HG03039 (cell line): ENCODE results near the gene CD300E.
"Not testable (repeated sequence)": the region's sequence is repeated elsewhere in the genome, so short reads cannot be mapped to it uniquely, and the experiment has no call there.

ENCODE experiments used
- ATAC-seq: cut with Tn5 transposase; IDR thresholded peaks from one replicate; pipeline ENCODE4 v1.9.1; 2021; ENCODE audit warnings: mild to moderate bottlenecking, moderate library complexity; ENCODE audit not compliant: unreplicated experiment

Gene CD300E

GRCh38 chr17:74601944-74602572 lies 21.5 kb downstream of the CD300E start:
- no peak for ATAC-seq

GRCh38 chr17:74599448-74599939 lies 24.0 kb downstream of the CD300E start:
- ATAC-seq = no peak

DNA sequence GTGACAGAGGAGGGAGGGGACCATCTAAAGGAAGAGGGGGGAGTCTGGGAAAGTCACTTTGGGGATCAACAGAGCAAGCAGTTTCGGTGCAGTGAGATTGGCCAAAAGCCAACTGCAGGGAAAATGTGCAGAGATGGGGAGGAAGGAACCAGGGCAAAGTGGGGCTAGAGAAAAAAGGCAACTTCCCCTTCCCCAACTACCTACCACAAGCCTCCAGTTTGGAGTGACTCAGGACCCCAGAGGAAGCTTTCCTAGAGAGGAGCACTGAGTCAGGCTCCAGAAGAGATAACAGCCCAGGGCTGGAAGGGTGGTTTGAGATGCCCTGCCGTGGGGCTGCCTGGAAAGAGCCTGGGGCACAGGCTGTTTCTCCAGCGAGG lies 24.5 kb downstream of the CD300E start:
- no peak for ATAC-seq

DNA sequence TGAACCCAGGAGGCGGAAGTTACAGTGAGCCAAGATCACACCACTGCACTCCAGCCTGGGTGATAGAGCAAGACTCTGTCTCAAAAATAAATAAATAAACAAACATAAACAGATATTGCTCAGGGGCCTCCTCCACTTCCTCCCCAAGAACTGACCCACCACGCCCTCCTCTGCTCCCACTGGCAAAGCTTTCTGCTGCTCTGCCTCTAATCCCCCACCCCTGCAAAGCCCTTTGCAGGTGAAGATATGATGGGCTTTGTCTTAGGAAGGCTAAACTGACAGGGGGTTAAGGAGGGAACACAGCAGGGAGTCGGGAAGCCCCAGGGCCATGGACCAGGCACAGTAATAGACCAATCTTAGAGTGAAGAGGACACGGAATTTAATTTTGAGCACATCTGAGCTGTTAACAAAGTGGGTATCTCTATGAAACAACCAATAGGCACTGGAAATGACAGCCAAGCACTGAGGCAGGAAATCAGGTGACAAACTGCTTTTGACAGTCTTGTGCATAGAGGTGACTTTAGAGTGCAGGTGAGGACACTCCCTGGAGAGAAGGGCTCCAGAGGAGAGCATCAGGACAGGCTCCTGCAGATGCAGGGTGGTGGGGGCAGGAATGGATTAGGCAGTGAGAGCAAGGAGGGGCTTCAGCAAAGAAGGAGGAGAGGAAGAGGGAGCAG lies 25.1 kb downstream of the CD300E start:
- no peak for ATAC-seq

DNA sequence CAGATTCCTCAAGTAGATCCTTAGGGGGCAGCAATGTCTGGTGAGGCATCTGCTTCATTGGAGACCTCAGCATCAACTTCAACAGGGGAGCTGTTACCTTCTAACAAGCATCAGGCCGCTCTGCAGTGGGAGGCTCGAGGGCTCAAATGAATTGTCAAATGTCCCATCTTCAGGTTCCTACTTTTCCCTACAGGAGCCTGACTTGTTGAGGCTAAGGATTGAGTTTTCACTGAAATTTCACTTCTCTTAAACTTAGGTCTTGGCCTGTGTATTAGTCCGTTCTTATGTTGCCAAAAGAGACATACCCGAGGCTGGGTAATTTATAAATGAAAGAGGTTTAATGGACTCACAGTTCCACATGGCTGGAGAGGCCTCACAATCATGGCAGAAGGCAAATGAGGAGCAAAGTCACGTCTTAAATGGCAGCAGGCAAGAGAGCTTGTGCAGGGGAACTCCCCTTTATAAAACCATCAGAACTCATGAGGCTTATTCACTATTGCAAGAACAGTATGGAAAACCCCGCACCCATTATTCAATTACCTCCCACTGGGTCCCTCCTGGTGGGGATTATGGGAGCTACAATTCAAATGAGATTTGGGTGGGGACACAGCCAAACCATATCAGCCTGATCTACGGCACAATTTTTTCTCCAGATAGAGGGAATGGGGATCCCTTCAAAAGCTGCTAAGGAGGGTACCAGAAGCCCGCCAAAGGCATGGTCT lies 26.3 kb downstream of the CD300E start:
- ATAC-seq = no peak

GRCh38 chr17:74595037-74595750 lies 28.3 kb downstream of the CD300E start:
- ATAC-seq = no peak

GRCh38 chr17:74592087-74592990 lies 31.2 kb downstream of the CD300E start, which contains the start of gene CD300LD:
TSS of gene CD300LD (minus strand) at chr17:74592283. CDS start at chr17:74592202, 81 bp downstream.
- no peak for ATAC-seq

DNA sequence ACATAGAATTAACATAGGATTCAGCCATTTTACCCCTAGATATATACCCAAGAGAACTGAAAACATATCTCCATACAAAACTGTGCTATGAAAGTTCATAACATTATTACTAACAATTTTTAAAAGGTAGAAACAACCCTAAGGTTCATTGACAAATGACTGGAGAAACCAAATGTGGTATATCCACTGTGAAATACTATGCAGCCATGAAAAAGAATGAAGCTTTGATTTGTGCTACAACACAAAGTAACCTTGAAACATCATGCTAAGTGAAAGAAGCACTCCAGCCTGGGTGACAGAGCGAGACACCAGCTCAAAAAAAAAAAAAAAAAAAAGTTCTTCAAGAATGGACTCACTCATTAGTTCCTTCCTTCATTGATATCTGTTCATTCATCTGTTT lies 32.0 kb downstream of the CD300E start:
- no peak for ATAC-seq

- ATAC-seq = no peak
Observed at GRCh38 chr17:74585711-74586110, 37.8 kb downstream of the CD300E start.

- no peak for ATAC-seq
Observed at GRCh38 chr17:74584292-74585060, 39.1 kb downstream of the CD300E start.

GRCh38 chr17:74582633-74583032 lies 40.9 kb downstream of the CD300E start:
- no peak for ATAC-seq

DNA sequence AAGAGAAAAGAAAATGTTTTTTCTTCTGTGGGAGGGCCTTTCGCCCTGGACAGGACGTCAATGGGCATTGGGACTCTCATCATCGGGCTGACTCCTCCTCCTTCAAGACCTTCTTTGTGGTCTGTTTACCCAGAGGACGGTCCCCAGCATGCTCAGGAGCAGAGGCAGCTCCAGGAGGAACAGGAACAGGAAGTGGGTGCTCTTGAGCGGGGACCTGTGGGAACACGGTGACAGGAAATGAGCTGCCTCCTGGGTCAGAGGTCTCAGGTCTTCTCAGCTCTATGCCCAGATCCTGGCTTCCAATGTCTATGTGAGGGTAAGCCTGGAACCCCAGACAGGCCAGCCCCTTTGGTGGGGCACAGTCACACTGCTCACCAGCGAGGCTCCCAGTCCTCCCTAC lies 43.6 kb downstream of the CD300E start:
- ATAC-seq = no peak

DNA sequence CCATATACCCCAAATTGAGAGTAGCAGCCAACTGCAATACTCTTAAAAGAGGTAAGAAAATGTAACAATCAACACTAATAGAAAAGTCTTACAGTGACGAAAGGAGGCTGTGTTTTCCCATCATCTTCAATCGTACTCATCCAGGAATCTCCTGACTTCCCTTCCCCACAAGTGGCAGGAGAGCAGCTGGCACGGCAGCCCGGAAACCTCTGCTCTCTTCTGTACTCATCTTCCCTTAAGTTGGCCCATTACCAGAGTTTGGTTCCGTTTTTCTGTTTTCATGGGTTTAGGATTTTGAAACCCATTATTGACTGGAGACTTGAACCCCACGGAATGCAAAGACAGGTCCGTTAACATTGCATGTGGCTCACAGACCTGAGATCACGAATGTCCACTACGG lies 44.6 kb downstream of the CD300E start:
- no peak for ATAC-seq

DNA sequence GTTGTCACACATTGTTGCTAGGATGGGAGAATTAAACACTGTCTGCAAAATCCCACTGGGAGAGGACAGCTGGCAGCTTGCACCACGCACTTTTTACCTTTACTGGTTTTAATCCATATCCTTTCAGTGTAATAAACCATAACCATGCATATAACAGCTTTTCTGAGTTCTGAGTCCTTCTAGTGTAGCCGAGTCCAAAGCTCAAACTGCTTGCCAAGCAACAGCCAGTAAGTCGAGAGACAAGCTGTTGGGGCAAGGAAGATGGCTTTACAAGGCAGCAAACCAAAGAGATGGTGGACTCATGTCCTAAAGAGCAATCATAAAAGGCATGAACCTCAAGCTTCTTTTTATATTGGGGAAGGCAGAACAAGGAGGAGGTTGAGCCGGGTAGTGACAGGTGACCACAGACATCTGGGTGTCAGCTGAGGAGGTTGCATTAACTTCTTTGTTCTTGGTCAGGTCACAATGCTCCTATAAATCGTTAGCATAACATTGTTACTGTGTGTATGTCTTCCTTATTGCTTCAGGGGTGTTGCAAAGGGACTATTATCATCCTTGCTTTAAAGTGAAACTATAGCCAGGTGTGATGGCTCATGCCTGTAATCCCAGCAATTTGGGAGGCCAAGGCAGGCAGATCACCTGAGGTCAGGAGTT lies 48.9 kb downstream of the CD300E start:
- ATAC-seq = no peak

DNA sequence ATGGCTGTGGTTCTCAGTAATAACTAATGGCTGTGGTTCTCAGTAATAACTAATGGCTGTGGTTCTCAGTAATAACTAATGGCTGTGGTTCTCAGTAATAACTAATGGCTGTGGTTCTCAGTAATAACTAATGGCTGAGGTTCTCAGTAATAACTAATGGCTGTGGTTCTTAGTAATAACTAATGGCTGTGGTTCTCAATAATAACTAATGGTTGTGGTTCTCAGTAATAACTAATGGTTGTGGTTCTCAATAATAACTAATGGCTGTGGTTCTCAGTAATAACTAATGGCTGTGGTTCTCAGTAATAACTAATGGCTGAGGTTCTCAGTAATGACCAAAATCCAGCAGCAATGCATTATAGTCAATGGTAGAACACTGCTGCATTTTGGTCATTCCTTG lies 49.9 kb downstream of the CD300E start:
- ATAC-seq = not testable (repeated sequence)

DNA sequence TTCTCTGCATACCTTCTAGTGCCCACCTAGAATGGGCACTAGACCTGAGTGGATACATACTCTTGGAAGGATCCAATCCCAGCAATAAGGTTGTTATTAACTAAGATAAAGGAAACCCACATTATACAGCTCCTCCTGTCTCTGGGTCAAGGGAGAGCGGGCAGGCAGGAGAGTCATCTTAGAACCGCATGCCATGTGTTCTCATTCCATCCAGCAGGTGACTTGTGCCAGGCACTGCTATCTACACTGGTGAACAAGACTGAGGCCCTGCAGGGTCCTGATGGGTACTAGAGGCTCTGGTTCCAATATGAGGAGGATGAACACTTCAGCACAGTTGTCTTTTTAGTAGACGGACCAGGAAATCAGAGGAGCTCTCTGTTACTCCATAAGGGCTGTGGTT lies 50.4 kb downstream of the CD300E start:
- no peak for ATAC-seq

DNA sequence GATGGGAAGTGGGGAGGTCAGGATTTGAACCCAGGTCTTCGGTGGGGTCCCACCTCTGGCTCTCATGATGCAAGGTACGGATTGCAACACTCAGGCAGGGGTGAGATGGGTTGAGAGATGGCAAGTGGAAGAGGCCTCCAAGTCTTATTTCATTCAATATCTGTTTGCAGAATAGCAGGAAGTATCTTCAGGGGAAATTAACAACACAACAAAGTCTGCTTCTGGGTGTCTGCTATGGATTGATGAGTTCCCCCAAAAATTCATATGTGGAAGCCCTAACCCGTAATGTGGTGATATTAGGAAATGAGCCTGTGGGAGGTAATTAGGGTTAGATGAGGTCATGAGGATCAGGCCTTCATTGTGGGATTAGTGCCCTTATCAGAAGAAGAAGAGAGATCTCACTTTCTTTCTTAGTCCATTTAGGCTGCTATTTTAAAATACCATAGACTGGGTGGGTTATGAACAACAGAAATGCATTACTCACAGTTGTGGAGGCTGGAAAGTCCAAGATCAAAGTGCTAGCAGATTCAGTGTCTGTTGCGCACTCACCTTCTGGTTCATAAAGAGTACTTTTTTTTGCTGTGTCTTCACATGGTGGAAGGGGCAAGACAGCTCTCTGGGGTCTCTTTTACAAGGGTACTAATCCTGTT lies 51.8 kb downstream of the CD300E start:
- no peak for ATAC-seq
